Ishikawa (cell line): Measurements from ENCODE around the gene SAC3D1.

Experiments used
- REST ChIP-seq: IDR thresholded peaks from 2 replicates; pipeline ENCODE4 v1.6.1; 2012; ENCODE audit warnings: low read depth, mild to moderate bottlenecking
- TAF1 ChIP-seq: IDR thresholded peaks from 2 replicates; pipeline ENCODE4 v1.6.1; 2012; ENCODE audit warnings: low read depth, mild to moderate bottlenecking
- TF ChIP-seq, protein P1 (sequence below): IDR thresholded peaks from 2 replicates; pipeline ENCODE4 v1.6.1; 2012

DNA sequence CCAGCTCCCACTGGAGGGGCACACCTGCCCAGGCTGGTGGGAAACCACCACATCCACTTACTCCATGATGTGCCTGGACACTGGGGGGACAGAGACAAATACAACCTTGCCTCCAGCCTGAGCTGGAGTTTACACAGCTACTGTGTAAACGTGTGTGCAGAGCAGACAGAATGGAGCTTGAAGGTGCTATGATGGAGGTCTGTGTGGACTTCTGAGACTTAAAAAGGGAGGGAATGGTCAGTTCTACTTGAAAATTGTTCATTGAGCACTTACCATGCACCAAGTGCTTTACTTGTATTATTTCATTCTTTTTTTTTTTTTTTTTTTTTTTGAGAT, 31.6 kb downstream of the SAC3D1 start:
- TF ChIP-seq, protein P1, sequence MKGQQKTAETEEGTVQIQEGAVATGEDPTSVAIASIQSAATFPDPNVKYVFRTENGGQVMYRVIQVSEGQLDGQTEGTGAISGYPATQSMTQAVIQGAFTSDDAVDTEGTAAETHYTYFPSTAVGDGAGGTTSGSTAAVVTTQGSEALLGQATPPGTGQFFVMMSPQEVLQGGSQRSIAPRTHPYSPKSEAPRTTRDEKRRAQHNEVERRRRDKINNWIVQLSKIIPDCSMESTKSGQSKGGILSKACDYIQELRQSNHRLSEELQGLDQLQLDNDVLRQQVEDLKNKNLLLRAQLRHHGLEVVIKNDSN: no peak
- no peak for TF ChIP-seq TAF1
- TF ChIP-seq REST: no peak
